ENCODE measurements around the gene DES. TPM values are rescaled to one million over a fixed set of nuclear protein-coding genes. Genes with fewer than 3 reads are reported as not detected.

Gene DES
- total RNA-seq, 1 experiment from 2014 or later = not detected

DNA sequence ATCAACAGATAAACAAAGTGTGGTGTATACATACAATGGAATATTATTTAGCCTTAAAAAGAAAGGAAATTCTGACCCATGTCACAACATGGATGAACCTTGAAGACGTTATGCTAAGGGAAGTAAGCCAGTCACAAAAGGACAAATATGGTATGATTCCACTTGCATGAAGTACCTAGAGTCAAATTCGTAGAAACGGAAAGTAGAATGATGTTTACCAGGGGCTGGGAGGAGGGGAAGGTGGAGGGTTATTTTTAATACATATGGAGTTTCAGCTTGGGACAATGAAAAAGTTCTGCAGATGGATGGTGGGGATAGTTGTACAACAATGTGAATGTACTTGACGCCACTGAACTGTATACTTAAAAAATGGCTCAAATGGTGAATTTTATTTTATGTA is 3.3 kb upstream of the DES start:
- in situ Hi-C loops (cut with HindIII; ENCODE audit: low pct_unique_long_range_greater_than_20kb, low sequenced_read_pairs) = no loop called here

DNA sequence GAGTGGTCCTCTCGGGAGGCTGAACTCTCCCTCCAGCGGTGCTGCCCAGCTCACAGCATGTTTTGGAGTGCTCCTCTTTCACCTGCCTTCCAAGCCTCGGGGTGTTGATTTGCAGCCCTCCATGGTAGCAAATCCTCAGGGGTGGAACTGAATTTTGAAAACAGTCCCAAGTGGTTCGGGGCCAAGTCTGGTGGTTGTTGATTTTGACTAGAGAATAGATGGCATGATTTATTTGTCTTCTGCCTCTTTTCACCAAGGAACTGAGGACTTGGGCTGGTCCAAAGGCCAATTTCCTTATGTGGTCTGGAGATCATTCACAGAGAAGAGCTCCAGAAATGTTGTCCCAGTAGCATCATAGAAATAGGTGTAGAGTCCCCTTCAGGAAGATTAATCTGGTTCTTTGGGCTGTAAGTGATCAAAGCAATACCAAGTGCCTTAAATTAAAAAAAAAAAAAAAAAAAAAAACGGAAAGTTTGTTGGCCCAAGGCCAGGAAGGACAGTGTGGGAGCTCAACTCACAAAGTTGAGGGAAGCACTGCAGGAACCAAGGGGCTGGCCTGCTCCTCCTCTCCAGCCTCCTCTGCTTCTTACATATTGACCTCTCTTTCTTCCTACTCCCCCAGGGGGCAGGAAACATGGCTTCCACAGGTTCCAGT is 2.5 kb upstream of the DES start:
- in situ Hi-C loops (cut with HindIII; ENCODE audit: low pct_unique_long_range_greater_than_20kb, low sequenced_read_pairs) = no loop called here
- DNase-seq (ENCODE audit: low read depth, low spot score) = no peak

More for the DNA sequence above, 3.3 kb upstream of the DES start:
- no peak for DNase-seq (ENCODE audit: low read depth, low spot score)

DNA sequence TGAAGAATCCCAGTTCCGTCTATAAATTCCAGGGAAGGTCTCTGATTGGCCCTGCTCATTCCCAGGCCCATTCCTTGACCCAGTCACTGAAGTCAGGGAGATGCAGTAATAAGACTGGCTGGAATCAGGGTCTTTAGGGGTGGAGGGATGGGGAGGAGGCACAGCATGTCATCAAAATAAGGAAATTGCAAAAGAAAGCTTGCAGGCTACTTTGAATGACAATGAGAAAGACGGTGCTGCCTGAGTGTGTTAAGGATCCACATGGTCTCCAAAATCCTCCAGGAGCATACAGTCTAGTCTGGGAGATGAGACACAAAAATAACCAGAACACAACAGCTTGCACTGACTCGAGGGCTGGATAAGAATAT is 2.0 kb upstream of the DES start:
- in situ Hi-C loops (cut with HindIII; ENCODE audit: low pct_unique_long_range_greater_than_20kb, low sequenced_read_pairs) = no loop called here
- no peak for DNase-seq (ENCODE audit: low read depth, low spot score)

DNA sequence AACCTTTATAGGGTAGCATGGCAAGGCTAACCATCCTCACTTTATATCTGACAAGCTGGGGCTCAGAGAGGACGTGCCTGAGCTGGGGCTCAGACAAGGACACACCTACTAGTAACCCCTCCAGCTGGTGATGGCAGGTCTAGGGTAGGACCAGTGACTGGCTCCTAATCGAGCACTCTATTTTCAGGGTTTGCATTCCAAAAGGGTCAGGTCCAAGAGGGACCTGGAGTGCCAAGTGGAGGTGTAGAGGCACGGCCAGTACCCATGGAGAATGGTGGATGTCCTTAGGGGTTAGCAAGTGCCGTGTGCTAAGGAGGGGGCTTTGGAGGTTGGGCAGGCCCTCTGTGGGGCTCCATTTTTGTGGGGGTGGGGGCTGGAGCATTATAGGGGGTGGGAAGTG is 1.2 kb upstream of the DES start:
- in situ Hi-C loops (cut with HindIII; ENCODE audit: low pct_unique_long_range_greater_than_20kb, low sequenced_read_pairs) = no loop called here

DNA sequence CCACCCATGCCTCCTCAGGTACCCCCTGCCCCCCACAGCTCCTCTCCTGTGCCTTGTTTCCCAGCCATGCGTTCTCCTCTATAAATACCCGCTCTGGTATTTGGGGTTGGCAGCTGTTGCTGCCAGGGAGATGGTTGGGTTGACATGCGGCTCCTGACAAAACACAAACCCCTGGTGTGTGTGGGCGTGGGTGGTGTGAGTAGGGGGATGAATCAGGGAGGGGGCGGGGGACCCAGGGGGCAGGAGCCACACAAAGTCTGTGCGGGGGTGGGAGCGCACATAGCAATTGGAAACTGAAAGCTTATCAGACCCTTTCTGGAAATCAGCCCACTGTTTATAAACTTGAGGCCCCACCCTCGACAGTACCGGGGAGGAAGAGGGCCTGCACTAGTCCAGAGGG is 803 bp upstream of the DES start:
- no peak for DNase-seq (ENCODE audit: low read depth, low spot score)
- in situ Hi-C loops (cut with HindIII; ENCODE audit: low pct_unique_long_range_greater_than_20kb, low sequenced_read_pairs) = no loop called here

More for the DNA sequence above, 1.2 kb upstream of the DES start:
- no peak for DNase-seq (ENCODE audit: low read depth, low spot score)

DNA sequence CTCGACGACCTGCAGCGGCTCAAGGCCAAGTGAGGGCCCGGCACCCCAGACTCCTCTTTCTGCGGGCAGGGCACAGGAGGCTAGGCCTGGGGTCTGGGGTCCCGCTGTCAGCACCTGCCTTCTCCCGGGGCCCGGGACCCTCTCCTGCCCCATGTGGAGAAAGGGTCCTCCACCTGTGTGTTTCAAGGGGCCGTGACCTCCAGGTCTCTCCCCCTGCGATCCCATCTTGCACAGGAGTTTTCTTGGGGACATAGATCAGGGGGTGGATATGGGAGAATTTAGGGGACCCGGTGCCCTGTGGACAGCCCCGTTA is 791 bp downstream of the DES start:
- DNase-seq (ENCODE audit: low read depth, low spot score) = no peak

DNA sequence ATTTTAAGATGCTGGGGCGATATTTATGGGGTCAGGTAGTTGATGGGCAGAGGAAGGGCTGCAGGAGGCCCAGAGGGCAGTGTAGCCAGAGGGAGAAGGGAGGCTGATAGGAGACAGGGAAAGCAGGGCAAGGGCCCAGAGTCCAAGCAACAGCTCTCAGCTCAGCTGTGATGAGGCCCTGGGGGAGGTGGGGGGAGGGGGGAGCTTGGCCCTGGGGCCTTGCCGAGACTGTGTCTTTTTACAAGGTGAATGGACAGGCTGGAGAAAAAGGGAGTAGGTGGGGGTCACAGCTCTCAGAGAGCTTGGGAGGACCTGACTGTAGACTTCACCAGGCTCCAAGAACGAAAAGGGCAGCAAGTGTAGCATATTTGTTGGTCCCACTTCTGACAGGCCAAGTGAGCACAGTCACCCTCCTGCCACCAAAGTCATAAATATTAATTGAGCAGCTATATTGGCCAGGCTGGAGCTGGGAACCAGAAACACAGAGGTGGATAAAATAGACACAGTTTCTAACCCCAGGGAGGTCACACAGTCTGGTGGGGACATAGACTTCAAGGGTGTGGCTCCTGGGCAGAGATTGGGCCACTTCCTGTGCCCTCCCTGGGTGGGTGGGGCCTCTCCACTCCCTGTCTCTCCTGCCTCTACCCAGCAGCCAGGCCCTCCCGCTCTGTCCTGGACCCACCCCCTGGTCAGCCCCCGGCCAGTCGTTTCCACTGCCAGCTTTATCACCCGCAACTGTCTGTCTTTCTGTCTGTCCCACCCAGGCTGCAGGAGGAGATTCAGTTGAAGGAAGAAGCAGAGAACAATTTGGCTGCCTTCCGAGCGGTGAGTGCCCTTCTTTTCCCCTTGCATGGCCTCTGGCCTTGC is 1.4 kb downstream of the DES start:
- no peak for DNase-seq (ENCODE audit: low read depth, low spot score)
- in situ Hi-C loops (cut with HindIII; ENCODE audit: low pct_unique_long_range_greater_than_20kb, low sequenced_read_pairs) = no loop called here

More for the DNA sequence above, 791 bp downstream of the DES start:
- in situ Hi-C loops (cut with HindIII; ENCODE audit: low pct_unique_long_range_greater_than_20kb, low sequenced_read_pairs) = no loop called here

DNA sequence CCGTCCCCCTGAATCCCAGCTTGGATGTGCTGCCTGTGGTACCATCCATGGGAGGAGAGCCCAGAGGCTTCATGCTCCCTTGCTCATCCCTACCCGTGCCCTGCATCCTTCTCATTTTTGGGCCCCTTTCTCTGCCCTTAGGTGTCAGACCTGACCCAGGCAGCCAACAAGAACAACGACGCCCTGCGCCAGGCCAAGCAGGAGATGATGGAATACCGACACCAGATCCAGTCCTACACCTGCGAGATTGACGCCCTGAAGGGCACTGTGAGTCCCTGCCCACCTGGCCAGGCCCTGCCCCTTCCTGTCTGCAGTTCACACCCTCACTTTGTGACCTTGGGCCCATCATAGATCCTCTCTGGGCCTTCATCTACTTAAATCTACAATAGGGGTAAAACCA is 2.5 kb downstream of the DES start:
- in situ Hi-C loops (cut with HindIII; ENCODE audit: low pct_unique_long_range_greater_than_20kb, low sequenced_read_pairs) = no loop called here
- DNase-seq (ENCODE audit: low read depth, low spot score) = no peak

DNA sequence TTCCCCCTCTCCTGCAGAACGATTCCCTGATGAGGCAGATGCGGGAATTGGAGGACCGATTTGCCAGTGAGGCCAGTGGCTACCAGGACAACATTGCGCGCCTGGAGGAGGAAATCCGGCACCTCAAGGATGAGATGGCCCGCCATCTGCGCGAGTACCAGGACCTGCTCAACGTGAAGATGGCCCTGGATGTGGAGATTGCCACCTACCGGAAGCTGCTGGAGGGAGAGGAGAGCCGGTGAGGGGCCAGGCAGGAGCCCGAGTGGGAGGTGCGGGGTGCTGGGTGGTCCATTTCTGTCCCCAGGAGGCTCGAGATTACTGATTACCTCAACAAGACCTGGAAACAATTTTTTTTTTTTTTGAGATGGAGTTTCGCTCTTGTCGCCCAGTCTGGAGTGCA is 3.1 kb downstream of the DES start:
- in situ Hi-C loops (cut with HindIII; ENCODE audit: low pct_unique_long_range_greater_than_20kb, low sequenced_read_pairs) = no loop called here
- no peak for DNase-seq (ENCODE audit: low read depth, low spot score)

DNA sequence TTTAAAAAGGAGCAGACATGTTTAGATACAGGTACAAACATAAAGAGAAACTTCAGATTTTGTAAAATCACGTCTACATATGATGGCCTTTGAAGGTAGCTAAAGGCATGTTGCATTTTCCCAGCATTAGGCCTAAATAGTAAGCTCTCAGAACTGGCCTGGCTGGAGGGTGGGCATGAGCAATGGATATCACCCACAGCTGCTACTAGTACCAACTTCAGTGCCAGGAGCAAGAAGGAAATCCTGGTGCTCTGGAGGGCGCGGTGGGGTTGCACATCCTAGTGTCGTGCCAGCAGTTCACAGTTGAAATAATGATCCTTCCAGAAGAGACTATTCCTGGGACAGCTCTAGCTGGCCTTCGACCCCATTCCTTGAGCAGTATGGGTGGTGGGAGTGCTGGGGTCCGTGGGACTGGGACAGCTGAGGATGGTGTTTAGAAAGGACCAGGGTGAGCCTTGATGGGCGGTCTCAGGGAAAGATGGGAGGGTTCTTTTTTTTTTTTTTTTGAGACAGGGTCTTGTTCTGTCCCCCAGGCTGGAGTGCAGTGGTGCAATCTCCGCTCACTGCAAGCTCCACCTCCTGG is 4.9 kb downstream of the DES start:
- DNase-seq (ENCODE audit: low read depth, low spot score) = no peak

DNA sequence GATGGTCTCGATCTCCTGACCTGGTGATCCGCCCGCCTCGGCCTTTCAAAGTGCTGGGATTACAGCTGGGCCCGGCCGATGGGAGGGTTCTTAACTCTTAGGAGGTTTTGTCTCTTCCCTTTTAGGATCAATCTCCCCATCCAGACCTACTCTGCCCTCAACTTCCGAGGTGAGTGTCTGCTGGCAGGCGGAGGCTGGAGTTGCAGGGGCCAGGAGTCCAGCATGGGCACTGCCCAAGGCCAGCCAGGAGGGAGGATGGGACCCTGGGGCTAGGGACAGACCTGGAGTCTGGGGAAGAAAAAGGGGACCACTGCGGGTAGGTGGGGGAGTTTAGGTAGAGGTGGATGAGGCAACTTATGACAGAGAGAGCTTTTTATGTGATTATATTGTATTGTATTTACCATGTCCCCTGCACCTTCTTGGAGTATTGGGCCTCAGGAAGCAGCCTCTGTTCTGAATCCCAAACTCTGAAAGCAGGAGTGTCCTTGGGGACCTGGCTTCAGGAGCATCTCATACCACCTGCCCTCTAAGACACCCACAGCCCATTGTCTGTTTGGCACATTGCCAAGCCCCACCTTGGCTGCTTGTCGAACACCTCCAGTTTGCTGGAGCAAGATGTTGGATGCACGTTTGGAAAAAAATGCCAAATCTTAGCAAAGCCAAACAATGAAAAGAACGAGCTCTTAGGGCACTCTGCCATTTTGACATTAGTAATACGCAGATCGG is 5.6 kb downstream of the DES start:
- no peak for DNase-seq (ENCODE audit: low read depth, low spot score)
- in situ Hi-C loops (cut with HindIII; ENCODE audit: low pct_unique_long_range_greater_than_20kb, low sequenced_read_pairs) = no loop called here

More for the DNA sequence above, 4.9 kb downstream of the DES start:
- in situ Hi-C loops (cut with HindIII; ENCODE audit: low pct_unique_long_range_greater_than_20kb, low sequenced_read_pairs) = no loop called here

DNA sequence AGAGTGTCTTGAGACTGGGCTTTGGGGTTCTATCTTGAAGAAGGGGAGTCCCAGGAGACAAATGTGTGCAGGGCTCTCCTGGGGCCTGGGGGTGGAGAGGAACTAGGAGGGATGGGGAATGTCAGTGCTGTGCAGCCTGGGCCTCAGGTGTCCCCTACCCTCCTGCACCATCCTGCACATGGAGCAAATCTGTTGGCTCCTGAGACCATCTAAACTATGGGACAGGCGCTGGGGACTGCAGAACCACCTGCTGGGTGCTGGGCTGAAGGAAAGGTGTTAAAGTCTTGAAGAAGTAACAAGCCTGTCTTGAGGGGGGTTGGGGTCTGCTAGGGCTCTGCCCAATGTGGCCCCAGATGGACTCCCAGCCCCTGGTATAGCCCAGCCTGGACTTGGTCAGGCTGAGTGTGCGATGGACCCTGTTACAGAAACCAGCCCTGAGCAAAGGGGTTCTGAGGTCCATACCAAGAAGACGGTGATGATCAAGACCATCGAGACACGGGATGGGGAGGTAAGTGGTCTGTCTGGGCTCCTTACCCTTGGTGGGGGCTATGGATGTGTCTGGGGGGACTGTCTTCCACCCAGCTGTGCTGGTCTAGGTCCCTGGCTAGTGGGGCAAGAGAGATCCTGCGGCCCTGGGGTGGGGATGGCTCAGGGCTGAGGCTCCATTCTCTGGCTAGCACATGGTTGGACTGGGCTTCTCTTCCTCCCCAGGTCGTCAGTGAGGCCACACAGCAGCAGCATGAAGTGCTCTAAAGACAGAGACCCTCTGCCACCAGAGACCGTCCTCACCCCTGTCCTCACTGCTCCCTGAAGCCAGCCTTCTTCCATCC is 7.3 kb downstream of the DES start:
- in situ Hi-C loops (cut with HindIII; ENCODE audit: low pct_unique_long_range_greater_than_20kb, low sequenced_read_pairs) = no loop called here
- no peak for DNase-seq (ENCODE audit: low read depth, low spot score)

DNA sequence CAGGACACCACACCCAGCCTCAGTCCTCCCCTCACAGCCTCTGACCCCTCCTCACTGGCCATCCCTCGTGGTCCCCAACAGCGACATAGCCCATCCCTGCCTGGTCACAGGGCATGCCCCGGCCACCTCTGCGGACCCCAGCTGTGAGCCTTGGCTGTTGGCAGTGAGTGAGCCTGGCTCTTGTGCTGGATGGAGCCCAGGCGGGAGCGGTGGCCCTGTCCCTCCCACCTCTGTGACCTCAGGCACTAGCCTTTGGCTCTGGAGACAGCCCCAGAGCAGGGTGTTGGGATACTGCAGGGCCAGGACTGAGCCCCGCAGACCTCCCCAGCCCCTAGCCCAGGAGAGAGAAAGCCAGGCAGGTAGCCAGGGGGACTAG is 7.9 kb downstream of the DES start:
- in situ Hi-C loops (cut with HindIII; ENCODE audit: low pct_unique_long_range_greater_than_20kb, low sequenced_read_pairs) = no loop called here

DNA sequence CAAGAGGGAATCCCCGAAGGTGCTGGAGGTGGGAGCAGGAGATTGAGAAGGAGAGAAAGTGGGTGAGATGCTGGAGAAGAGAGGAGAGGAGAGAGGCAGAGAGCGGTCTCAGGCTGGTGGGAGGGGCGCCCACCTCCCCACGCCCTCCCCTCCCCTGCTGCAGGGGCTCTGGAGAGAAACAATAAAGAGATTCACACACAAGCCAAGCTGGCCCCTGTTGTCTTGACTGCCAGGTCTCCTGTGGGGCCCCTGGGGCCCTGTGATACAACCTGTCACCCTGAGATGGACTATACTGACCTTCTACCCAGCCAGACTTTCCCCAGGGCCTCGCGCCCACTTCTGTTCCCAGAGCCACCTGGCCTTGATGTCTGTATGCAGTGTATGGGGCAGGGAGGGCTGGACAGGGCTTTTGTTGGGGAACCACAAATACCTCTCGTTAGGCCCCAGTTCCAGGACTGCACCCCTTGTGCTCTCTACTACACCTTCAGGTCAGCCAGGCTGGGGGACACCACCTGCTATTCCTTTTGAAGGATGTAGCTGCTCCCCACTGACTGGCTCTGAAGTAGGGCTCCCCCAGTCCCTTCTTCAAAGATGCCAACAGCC is 8.5 kb downstream of the DES start:
- in situ Hi-C loops (cut with HindIII; ENCODE audit: low pct_unique_long_range_greater_than_20kb, low sequenced_read_pairs) = no loop called here
- no peak for DNase-seq (ENCODE audit: low read depth, low spot score)

More for the DNA sequence above, 7.9 kb downstream of the DES start:
- no peak for DNase-seq (ENCODE audit: low read depth, low spot score)

DNA sequence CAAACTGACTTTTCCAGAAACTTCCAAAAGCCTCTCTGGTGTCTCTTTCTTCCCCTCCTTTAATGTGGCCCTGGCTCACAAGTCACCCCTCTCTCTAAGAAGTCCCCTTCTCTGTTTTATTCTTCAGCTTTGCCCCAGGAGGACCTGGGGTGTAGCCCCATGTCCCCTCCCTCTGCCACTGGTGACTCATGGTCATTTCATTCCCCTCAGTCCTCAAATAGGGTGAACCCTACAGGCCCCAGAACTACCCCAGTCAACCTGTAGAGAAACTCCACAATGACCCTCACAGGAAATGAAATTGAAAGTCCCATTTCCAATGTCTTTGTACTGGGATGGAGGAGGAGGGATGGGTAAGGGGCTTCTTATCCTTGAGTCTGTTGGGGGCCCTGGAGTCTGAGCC is 10.3 kb downstream of the DES start:
- DNase-seq (ENCODE audit: low read depth, low spot score) = no peak
- in situ Hi-C loops (cut with HindIII; ENCODE audit: low pct_unique_long_range_greater_than_20kb, low sequenced_read_pairs) = no loop called here

DNA sequence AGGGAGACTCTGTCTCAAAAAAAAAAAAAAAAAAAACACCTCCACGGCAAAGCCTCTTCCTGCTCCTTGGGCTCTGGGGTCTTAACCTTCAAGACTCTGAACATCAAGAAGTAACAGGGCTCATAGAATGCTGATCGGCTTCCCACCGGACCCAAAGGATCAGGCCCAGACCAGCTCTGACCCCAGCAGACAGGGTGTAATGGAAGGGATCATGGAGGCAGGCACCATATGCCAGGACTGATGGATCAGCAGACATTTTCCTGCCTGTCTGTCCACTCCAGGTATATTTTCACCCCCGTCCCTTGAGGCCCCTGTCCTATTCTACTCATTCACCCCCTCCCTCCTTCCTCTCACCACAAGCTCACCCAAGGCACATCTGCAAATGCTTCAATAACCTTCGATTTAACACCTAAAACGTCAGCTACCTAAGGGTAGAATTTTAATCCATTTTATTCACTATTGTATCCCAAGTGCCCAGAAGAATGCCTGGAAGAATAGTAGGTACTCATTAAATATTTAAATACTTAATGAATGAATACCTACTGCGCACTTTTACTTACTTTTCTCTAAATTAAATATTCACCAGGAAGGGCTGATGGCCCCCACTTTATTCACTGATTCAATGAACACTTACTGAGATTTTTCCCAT is 11.9 kb downstream of the DES start:
- no peak for DNase-seq (ENCODE audit: low read depth, low spot score)
- in situ Hi-C loops (cut with HindIII; ENCODE audit: low pct_unique_long_range_greater_than_20kb, low sequenced_read_pairs) = no loop called here

Measured in SK-MEL-5 (cell line).